Ovary (tissue), 3 donors: ENCODE measurements around the gene SPO11.

Experiments
- EP300 ChIP-seq: sonication (generic); formaldehyde crosslinking; IDR thresholded peaks from one replicate; pipeline ENCODE4 v1.6.1; 2017; ENCODE audit warnings: antibody characterized with exemption
- POLR2A ChIP-seq: fragments of 450-650 bp; IDR thresholded peaks from one replicate; pipeline ENCODE4 v1.6.1; 2017; ENCODE audit warnings: antibody characterized with exemption, mild to moderate bottlenecking, moderate library complexity
- TF ChIP-seq, protein P1 (sequence below), 3 donors: fragments of 450-650 bp in 2 of 3; fragments of 200-600 bp in 1 of 3; IDR thresholded peaks; one replicate each; pipeline versions ENCODE4 v1.5.1 to v1.8.0; 2016 to 2022; ENCODE audit warnings: antibody characterized with exemption in 3 of 3, mild to moderate bottlenecking in 1 of 3
- donor health status: DM: no; HTN: no; CAD: no.

DNA sequence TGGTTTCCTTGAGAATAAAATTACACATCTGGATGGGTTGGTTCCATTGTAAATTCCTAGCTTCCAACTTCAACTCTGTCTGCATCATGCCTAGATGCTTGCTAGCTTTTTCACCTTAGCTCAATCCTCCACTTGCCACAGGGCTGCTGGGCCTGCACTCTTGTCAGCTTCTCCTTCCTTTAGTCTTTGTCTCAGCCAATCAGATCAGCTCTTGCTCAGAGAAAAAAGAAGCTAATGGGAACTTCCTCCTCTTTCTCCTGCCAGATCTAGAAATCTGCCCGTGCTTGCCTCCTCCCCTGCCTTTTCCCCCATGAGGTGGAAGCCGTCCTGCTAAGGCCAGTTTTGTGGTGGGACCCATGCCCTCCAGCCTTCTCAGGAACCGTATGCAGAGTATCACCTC lies 40.0 kb downstream of the SPO11 start:
- TF ChIP-seq, protein P1, sequence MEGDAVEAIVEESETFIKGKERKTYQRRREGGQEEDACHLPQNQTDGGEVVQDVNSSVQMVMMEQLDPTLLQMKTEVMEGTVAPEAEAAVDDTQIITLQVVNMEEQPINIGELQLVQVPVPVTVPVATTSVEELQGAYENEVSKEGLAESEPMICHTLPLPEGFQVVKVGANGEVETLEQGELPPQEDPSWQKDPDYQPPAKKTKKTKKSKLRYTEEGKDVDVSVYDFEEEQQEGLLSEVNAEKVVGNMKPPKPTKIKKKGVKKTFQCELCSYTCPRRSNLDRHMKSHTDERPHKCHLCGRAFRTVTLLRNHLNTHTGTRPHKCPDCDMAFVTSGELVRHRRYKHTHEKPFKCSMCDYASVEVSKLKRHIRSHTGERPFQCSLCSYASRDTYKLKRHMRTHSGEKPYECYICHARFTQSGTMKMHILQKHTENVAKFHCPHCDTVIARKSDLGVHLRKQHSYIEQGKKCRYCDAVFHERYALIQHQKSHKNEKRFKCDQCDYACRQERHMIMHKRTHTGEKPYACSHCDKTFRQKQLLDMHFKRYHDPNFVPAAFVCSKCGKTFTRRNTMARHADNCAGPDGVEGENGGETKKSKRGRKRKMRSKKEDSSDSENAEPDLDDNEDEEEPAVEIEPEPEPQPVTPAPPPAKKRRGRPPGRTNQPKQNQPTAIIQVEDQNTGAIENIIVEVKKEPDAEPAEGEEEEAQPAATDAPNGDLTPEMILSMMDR (IDR thresholded peaks at IDR 0.05): no peak
- TF ChIP-seq POLR2A: no peak
- TF ChIP-seq EP300: no peak
